CD4-positive, alpha-beta T cell (primary cell): Measurements from ENCODE around the gene GRIN3A. TPM values are rescaled to one million over a fixed set of nuclear protein-coding genes. Genes with fewer than 3 reads are reported as not detected.

ENCODE experiments used
- ATAC-seq: fragments of 200-7000 bp; cut with Tn5 transposase; one replicate; pipeline ENCODE4 v1.10.0; 2022; ENCODE audit warnings: mild to moderate bottlenecking; ENCODE audit not compliant: poor library complexity
- CTCF ChIA-PET: fragments of 350-600 bp; sonication (Branson Sonifier 250); formaldehyde crosslinking; loops from one replicate; lab custom pipeline; 2021; ENCODE audit warnings: antibody characterized with exemption, inconsistent platforms; lab: Charles Lee
- POLR2A ChIA-PET: fragments of 350-600 bp; sonication (Branson Sonifier 250); formaldehyde crosslinking; loops from one replicate; lab custom pipeline; 2021; ENCODE audit warnings: antibody characterized with exemption, inconsistent platforms; lab: Charles Lee
- DNase-seq, 14 experiments: peaks; one replicate each; pipeline ENCODE4 v3.0.0-alpha.2; 2013 to 2020; ENCODE audit warnings: mixed read lengths in 2 of 14
- H3K27ac ChIP-seq, 2 donors: one replicate each; pipeline versions ENCODE4 v1.5.1 to v1.7.0; 2013; ENCODE audit warnings: low read length in 2 of 2, low read depth in 1 of 2, mild to moderate bottlenecking in 1 of 2
- H3K27me3 ChIP-seq, 2 experiments: 1 replicate in 1 of 2; 2 replicates in 1 of 2; pipeline versions ENCODE4 v1.6.1 to v1.7.0; 2013; ENCODE audit warnings: low read length in 2 of 2, control low read depth in 1 of 2, mild to moderate bottlenecking in 1 of 2, moderate library complexity in 1 of 2; ENCODE audit not compliant: insufficient read depth in 2 of 2, control insufficient read depth in 1 of 2
- H3K36me3 ChIP-seq: one replicate; pipeline ENCODE4 v1.6.1; 2013; ENCODE audit warnings: low read length, control low read depth; ENCODE audit not compliant: insufficient read depth
- H3K4me1 ChIP-seq: one replicate; pipeline ENCODE4 v1.6.1; 2013; ENCODE audit warnings: low read length, control low read depth; ENCODE audit not compliant: insufficient read depth
- H3K4me3 ChIP-seq: one replicate; pipeline ENCODE4 v1.5.1; 2013; ENCODE audit warnings: mild to moderate bottlenecking, low read length, moderate library complexity
- H3K9me3 ChIP-seq, 2 experiments: 1 replicate in 1 of 2; 2 replicates in 1 of 2; pipeline versions ENCODE4 v1.6.1 to v1.7.0; 2013; ENCODE audit warnings: low read length in 2 of 2, mild to moderate bottlenecking in 2 of 2, control low read depth in 1 of 2, moderate library complexity in 1 of 2; ENCODE audit not compliant: control insufficient read depth in 1 of 2, insufficient read depth in 1 of 2
- H3K27ac Mint-ChIP-seq: one replicate; pipeline ENCODE4 v1.8.0; 2020; ENCODE audit warnings: mixed read lengths
- H3K27me3 Mint-ChIP-seq: one replicate; pipeline ENCODE4 v1.8.0; 2021; ENCODE audit warnings: mixed read lengths
- H3K36me3 Mint-ChIP-seq: one replicate; pipeline ENCODE4 v1.8.0; 2021; ENCODE audit warnings: low read depth, mixed read lengths
- H3K4me1 Mint-ChIP-seq: one replicate; pipeline ENCODE4 v1.8.0; 2021; ENCODE audit warnings: low read depth, mixed read lengths
- H3K4me3 Mint-ChIP-seq: one replicate; pipeline ENCODE4 v1.8.0; 2020; ENCODE audit warnings: mild to moderate bottlenecking, mixed read lengths
- H3K9me3 Mint-ChIP-seq: one replicate; pipeline ENCODE4 v1.8.0; 2020; ENCODE audit warnings: mixed read lengths
- CTCF ChIP-seq: fragments of 200-600 bp; IDR thresholded peaks from one replicate; pipeline ENCODE4 v1.8.0; 2022; ENCODE audit warnings: antibody characterized with exemption, mild to moderate bottlenecking
- intact Hi-C, 2 experiments: fragments of 100-400 bp; cut with DNase I in 1 of 2; cut with micrococcal nuclease in 1 of 2; formaldehyde crosslinking; loops; one replicate each; pipeline versions ENCODE4 v1.15.1 to v1.9.0; 2023 to 2025; cut with DNase I, micrococcal nuclease
- total RNA-seq, 174 experiments: library from RNA in 2 of 174; stranded (reverse) in 2 of 174; gene quantifications; one replicate each; pipeline ENCODE4 v1.2.3 and lab custom pipeline; 2021 to 2026

Gene GRIN3A
- total RNA-seq, 2 experiments from 2014 or later: 0.03 TPM; not detected in 1

GRCh38 chr9:101764472-101764871 lies 26.0 kb upstream of the GRIN3A start:
- ChIA-PET POLR2A (no interaction called here), CTCF (no interaction called here)
- Histone ChIP-seq H3K4me3 (no peak overlapping the region), H3K27ac (no peak overlapping the region), H3K27me3 (no peaks in the 10 kb centered on the region), H3K4me1 (no peaks in the 10 kb centered on the region), H3K36me3 (no peaks in the 10 kb centered on the region), H3K9me3 (peaks cover 0 to 3% of the 10 kb centered on the region in 2 experiments)
- H3K9me3 Mint-ChIP-seq: no peaks in the 10 kb centered on the region
- peaks cover 5% of the 10 kb centered on the region for H3K27me3 Mint-ChIP-seq
- DNase-seq (no peak), ATAC-seq (no peak)
- intact Hi-C loops: no loop called here
- no peak for TF ChIP-seq CTCF
- H3K4me3 Mint-ChIP-seq: no peak overlapping the region
- no peaks in the 10 kb centered on the region for H3K36me3 Mint-ChIP-seq
- H3K27ac Mint-ChIP-seq: no peak overlapping the region
- no peaks in the 10 kb centered on the region for H3K4me1 Mint-ChIP-seq

GRCh38 chr9:101758304-101758930 lies 20.0 kb upstream of the GRIN3A start:
- H3K4me1 ChIP-seq: no peaks in the 10 kb centered on the region
- no peak for ATAC-seq
- Mint-ChIP-seq H3K9me3 (no peaks in the 10 kb centered on the region), H3K4me3 (no peak overlapping the region), H3K36me3 (no peaks in the 10 kb centered on the region), H3K27ac (no peak overlapping the region), H3K27me3 (peaks cover 8% of the 10 kb centered on the region), H3K4me1 (no peaks in the 10 kb centered on the region)
- H3K36me3 ChIP-seq: no peaks in the 10 kb centered on the region
- intact Hi-C loops: no loop called here
- no peak for TF ChIP-seq CTCF
- POLR2A ChIA-PET: no interaction called here
- CTCF ChIA-PET: no interaction called here
- no peaks in the 10 kb centered on the region for H3K9me3 ChIP-seq
- no peaks in the 10 kb centered on the region for H3K27me3 ChIP-seq
- no peak overlapping the region for H3K4me3 ChIP-seq
- DNase-seq: no peak
- H3K27ac ChIP-seq: no peak overlapping the region

- DNase-seq (no peak), ATAC-seq (no peak)
- no peaks in the 10 kb centered on the region for H3K36me3 Mint-ChIP-seq
- no peak for TF ChIP-seq CTCF
- H3K27ac ChIP-seq: no peak overlapping the region
- CTCF ChIA-PET: no interaction called here
- H3K27ac Mint-ChIP-seq: no peak overlapping the region
- no peak overlapping the region for H3K4me3 Mint-ChIP-seq
- intact Hi-C loops: no loop called here
- H3K27me3 Mint-ChIP-seq: peaks cover 8% of the 10 kb centered on the region
- no peaks in the 10 kb centered on the region for H3K4me1 Mint-ChIP-seq
- H3K4me3 ChIP-seq: no peak overlapping the region
- H3K36me3 ChIP-seq: no peaks in the 10 kb centered on the region
- H3K4me1 ChIP-seq: no peaks in the 10 kb centered on the region
- no peaks in the 10 kb centered on the region for H3K27me3 ChIP-seq
- H3K9me3 Mint-ChIP-seq: no peaks in the 10 kb centered on the region
- H3K9me3 ChIP-seq: no peaks in the 10 kb centered on the region
- POLR2A ChIA-PET: no interaction called here
Observed at GRCh38 chr9:101753716-101754115, 15.3 kb upstream of the GRIN3A start.
